HG03439 (cell line): ENCODE data around the gene FAM9C.
A peak's percentile ranks its signal among the peaks of the same experiment; 100 is the strongest.

Experiments used
- ATAC-seq: cut with Tn5 transposase; IDR thresholded peaks from one replicate; pipeline ENCODE4 v1.9.1; 2021; ENCODE audit warnings: mild to moderate bottlenecking, moderate library complexity; ENCODE audit not compliant: unreplicated experiment

Gene FAM9C

GRCh38 chrX:13008851-13009250, 35.6 kb downstream of the FAM9C start:
- no peak for ATAC-seq

GRCh38 chrX:13008189-13008533, 36.3 kb downstream of the FAM9C start:
- no peak for ATAC-seq

- no peak for ATAC-seq
Observed at GRCh38 chrX:13007519-13008188, 36.8 kb downstream of the FAM9C start.

- peak; percentile 45 for ATAC-seq
Observed at GRCh38 chrX:13005661-13006473, 38.6 kb downstream of the FAM9C start.

GRCh38 chrX:13001961-13002671, 42.3 kb downstream of the FAM9C start:
- ATAC-seq, result no peak

GRCh38 chrX:13001097-13001496, 43.3 kb downstream of the FAM9C start:
- no peak for ATAC-seq

GRCh38 chrX:13000301-13000811, 44.1 kb downstream of the FAM9C start:
- peak; percentile 41 for ATAC-seq

- peak; percentile 41 for ATAC-seq
Observed at GRCh38 chrX:12999422-12999821, 45.0 kb downstream of the FAM9C start.

GRCh38 chrX:12997906-12998687, 46.3 kb downstream of the FAM9C start:
- ATAC-seq, result no peak

GRCh38 chrX:12996934-12997435, 47.4 kb downstream of the FAM9C start:
- no peak for ATAC-seq

GRCh38 chrX:12994321-12994720, 50.1 kb downstream of the FAM9C start:
- ATAC-seq, result no peak

GRCh38 chrX:12993826-12994225, 50.6 kb downstream of the FAM9C start:
- ATAC-seq, result no peak

GRCh38 chrX:12992544-12993118, 51.8 kb downstream of the FAM9C start:
- no peak for ATAC-seq

GRCh38 chrX:12991575-12991974, 52.8 kb downstream of the FAM9C start:
- no peak for ATAC-seq

- ATAC-seq, result no peak
Observed at GRCh38 chrX:12989461-12989860, 55.0 kb downstream of the FAM9C start.

GRCh38 chrX:12988797-12989196, 55.6 kb downstream of the FAM9C start:
- no peak for ATAC-seq

- ATAC-seq, result no peak
Observed at GRCh38 chrX:12987900-12988594, 56.4 kb downstream of the FAM9C start.

- no peak for ATAC-seq
Observed at GRCh38 chrX:12987340-12987739, 57.1 kb downstream of the FAM9C start.

GRCh38 chrX:12986886-12987285, 57.5 kb downstream of the FAM9C start:
- ATAC-seq, result no peak
